Measurements from ENCODE around the gene TSPAN9.

DNA sequence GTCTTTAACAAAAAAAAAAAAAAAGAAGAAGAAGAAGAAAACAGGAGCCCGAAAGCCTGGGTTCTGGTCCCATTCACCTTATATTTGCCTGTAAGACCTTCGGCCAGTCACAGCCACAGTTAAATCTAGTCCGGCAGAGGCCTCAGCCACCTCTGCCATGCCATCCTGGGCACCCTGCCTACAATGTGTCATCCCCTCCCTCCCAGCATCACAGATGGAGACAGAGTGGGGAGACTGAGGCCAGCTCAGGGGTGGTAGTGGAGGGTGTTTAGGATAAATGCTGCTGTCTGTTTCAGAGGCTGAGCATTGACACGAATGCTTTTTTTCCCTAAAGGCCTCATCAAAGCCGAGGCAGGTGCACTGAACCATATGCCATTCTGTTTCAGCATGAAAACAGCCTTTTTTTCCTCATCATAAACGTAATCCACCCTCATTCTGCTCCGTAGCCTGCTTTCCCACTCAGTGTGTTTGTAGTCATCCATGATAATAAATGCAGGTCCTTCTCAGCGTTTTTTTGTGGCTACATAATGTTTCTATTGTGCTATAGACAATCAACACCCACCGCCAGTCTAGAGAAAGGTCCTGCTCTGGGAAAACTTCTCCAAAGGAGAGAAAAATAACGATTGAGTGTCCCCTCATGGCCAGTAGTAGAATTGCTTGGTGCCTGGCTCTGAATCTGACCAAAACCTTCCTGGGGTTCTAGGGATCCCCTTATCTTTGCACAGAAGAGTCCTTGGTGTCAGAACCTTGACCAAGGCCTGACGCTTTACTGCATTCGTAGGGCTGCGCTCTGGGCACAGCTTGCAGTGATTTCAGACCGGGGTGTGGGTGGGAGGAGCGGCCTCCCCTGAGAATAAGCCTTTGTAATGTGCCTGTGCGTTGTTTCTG, 41.1 kb upstream of the TSPAN9 start:
- TF ChIP-seq GATA3 (IDR thresholded peaks at IDR 0.05; ENCODE audit: low read depth, low read length) (no peak), GATA2 (IDR thresholded peaks at IDR 0.05; ENCODE audit: low read depth, low read length) (no peak)

Data from SH-SY5Y (cell line).